AG04449 (cell line): ENCODE results near the gene TNRC6C.

ENCODE experiments used
- CTCF ChIA-PET: fragments of 350-600 bp; formaldehyde crosslinking; extraction: SDS; loops from one replicate; lab custom pipeline; 2021; ENCODE audit warnings: antibody characterized with exemption; lab: Yijun Ruan, JAX
- POLR2A ChIA-PET: fragments of 400-600, 350-600 bp; formaldehyde crosslinking; extraction: SDS; loops from one replicate; lab custom pipeline; 2020; ENCODE audit warnings: antibody characterized with exemption, inconsistent platforms; lab: Yijun Ruan, JAX
- DNase-seq: peaks from one replicate; pipeline ENCODE4 v3.0.0-alpha.2; 2010; ENCODE audit warnings: low read depth, low spot score
- H3K4me3 ChIP-seq: 2 replicates; pipeline ENCODE4 v1.5.1; 2011; ENCODE audit warnings: low read depth, mild to moderate bottlenecking, control low read depth, low read length
- CTCF ChIP-seq: IDR thresholded peaks from one replicate; pipeline ENCODE4 v1.5.1; 2011; ENCODE audit warnings: mild to moderate bottlenecking, moderate library complexity, low read length, control low read depth, inconsistent platforms; ENCODE audit not compliant: insufficient read depth; ENCODE audit errors: missing control alignments

TNRC6C gene

GRCh38 chr17:78042542-78042941 lies 84.0 kb downstream of the TNRC6C start:
- H3K4me3 ChIP-seq, result no peak overlapping the region
- no peak for DNase-seq
- no peak for TF ChIP-seq CTCF
- POLR2A ChIA-PET, result no interaction called here
- CTCF ChIA-PET, result interaction anchor here (0.9 to 3.9 kb wide), 7 partner anchors 9 to 144 kb away, joined by 3 to 44 read pairs (median 4); partner anchors contain the start of gene TK1

DNA sequence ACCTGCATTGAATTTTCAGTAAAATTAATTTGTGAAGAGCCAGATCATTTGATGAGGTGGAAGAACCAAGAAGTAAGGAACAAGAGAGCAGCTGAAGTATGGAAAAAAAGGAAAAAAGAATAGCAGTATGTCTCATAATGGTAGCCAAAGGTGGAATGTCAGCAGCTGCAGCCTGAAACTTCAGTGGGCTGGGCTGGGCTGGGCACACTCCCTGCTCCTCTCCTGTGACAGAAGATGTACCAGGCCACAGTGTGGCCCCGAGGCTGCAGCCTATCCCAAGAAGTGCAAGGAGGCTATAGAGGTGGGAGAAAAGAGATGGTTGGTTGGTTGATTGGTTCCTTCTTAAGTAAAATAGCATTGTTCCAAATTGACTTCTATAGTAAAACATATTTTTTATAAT lies 84.5 kb downstream of the TNRC6C start:
- ChIA-PET CTCF (interaction anchor here (0.9 to 3.9 kb wide), 5 partner anchors 8 to 30 kb away, joined by 3 to 44 read pairs (median 15); no protein-coding TSS in a partner anchor), POLR2A (no interaction called here)
- no peak for DNase-seq
- no peak overlapping the region for H3K4me3 ChIP-seq
- TF ChIP-seq CTCF, result no peak

DNA sequence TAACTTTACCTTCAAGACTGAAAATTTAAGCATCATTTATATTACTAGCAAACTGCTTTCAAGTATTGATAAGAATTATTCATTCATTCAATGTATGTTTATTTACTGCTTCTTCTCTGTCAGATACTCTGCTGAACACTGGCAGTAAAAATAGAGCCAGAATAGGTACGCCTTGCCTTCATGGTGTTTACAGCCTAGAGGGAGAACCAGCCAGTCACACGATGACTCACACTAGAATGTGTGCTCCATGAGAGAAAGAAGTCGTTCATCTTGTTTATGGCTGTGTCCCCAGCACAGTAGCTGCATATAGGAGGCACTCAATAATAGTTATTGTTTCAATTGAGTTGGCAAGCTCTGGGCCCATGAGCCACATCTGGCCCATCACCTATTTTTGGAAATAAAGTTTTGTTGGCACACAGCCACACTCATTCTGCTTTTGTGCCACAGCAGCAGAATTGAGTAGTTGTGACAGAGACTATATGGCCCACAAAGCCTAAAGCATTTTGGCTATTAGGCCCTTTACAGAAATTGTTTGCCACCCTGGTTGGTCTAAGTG lies 85.9 kb downstream of the TNRC6C start:
- ChIA-PET CTCF (interaction anchor here (1.3 kb wide), 1 partner anchor 9 kb away, joined by 3 read pairs; no protein-coding TSS in a partner anchor), POLR2A (no interaction called here)
- TF ChIP-seq CTCF, result no peak
- no peak overlapping the region for H3K4me3 ChIP-seq
- no peak for DNase-seq

- CTCF ChIA-PET, result interaction anchor here (1.2 kb wide), 1 partner anchor 25 kb away, joined by 4 read pairs; no protein-coding TSS in a partner anchor
- POLR2A ChIA-PET, result no interaction called here
Observed at GRCh38 chr17:78045316-78045715, 86.8 kb downstream of the TNRC6C start.

GRCh38 chr17:78046923-78047322 lies 88.4 kb downstream of the TNRC6C start:
- no peak overlapping the region for H3K4me3 ChIP-seq
- POLR2A ChIA-PET, result no interaction called here
- no peak for TF ChIP-seq CTCF
- DNase-seq, result no peak
- CTCF ChIA-PET, result interaction anchor here (0.7 to 1.3 kb wide), 3 partner anchors 10 to 38 kb away, joined by 3 to 4 read pairs (median 4); no protein-coding TSS in a partner anchor

More at GRCh38 chr17:78045316-78045715, 86.8 kb downstream of the TNRC6C start:
- no peak overlapping the region for H3K4me3 ChIP-seq
- no peak for TF ChIP-seq CTCF
- DNase-seq, result no peak
